Measurements from ENCODE around the gene PAX9. TPM values are rescaled to one million over a fixed set of nuclear protein-coding genes. Genes with fewer than 3 reads are reported as not detected.

The PAX9 gene
- total RNA-seq, 1 experiment from 2014 or later = 5.5 TPM

- DNase-seq (ENCODE audit: unreplicated experiment) = no peak
- no TSS peak for BruUV-seq (replicated peaks)
- POLR2A ChIA-PET = interaction anchor here (0.6 to 2.3 kb wide), 3 partner anchors 15 to 345 kb away, joined by 3 to 4 read pairs (median 4); partner anchors contain the start of gene PAX9
- H3K4me3 Mint-ChIP-seq (ENCODE audit: unreplicated experiment) = no peak overlapping the region
- no peak overlapping the region for H3K27ac Mint-ChIP-seq (ENCODE audit: low read depth, unreplicated experiment)
- intact Hi-C loops (cut with micrococcal nuclease) = no loop called here
- CTCF ChIA-PET = interaction anchor here (0.6 to 4.4 kb wide), 5 partner anchors 13 to 558 kb away, joined by 3 to 15 read pairs (median 5); no protein-coding TSS in a partner anchor
- no peaks in the 10 kb centered on the region for H3K9me3 Mint-ChIP-seq (ENCODE audit: unreplicated experiment)
- H3K36me3 Mint-ChIP-seq (ENCODE audit: insufficient read depth, unreplicated experiment) = peaks cover 7% of the 10 kb centered on the region
- H3K27me3 Mint-ChIP-seq (ENCODE audit: insufficient read depth, unreplicated experiment) = no peaks in the 10 kb centered on the region
- peaks cover 11% of the 10 kb centered on the region for H3K4me1 Mint-ChIP-seq (ENCODE audit: insufficient read depth, unreplicated experiment)
- TF ChIP-seq CTCF (IDR thresholded peaks at IDR 0.05; ENCODE audit: unreplicated experiment) = no peak
Measured at GRCh38 chr14:36627981-36628380, 33.7 kb upstream of the PAX9 start.

- H3K27ac Mint-ChIP-seq (ENCODE audit: low read depth, unreplicated experiment) = no peak overlapping the region
- no peaks in the 10 kb centered on the region for H3K4me1 Mint-ChIP-seq (ENCODE audit: insufficient read depth, unreplicated experiment)
- no peak overlapping the region for H3K4me3 Mint-ChIP-seq (ENCODE audit: unreplicated experiment)
- H3K36me3 Mint-ChIP-seq (ENCODE audit: insufficient read depth, unreplicated experiment) = peaks cover 2% of the 10 kb centered on the region
- H3K27me3 Mint-ChIP-seq (ENCODE audit: insufficient read depth, unreplicated experiment) = no peaks in the 10 kb centered on the region
- H3K9me3 Mint-ChIP-seq (ENCODE audit: unreplicated experiment) = no peaks in the 10 kb centered on the region
- POLR2A ChIA-PET = no interaction called here
- intact Hi-C loops (cut with micrococcal nuclease) = no loop called here
- CTCF ChIA-PET = interaction anchor here (0.6 to 1.6 kb wide), 2 partner anchors 15 to 397 kb away, joined by 3 to 6 read pairs; no protein-coding TSS in a partner anchor
- DNase-seq (ENCODE audit: unreplicated experiment) = no peak
- no peak for TF ChIP-seq CTCF (IDR thresholded peaks at IDR 0.05; ENCODE audit: unreplicated experiment)
- BruUV-seq (replicated peaks) = no TSS peak
Measured at GRCh38 chr14:36633580-36633979, 28.1 kb upstream of the PAX9 start.

- H3K4me1 Mint-ChIP-seq (ENCODE audit: insufficient read depth, unreplicated experiment) = peaks cover 5% of the 10 kb centered on the region
Measured at GRCh38 chr14:36646664-36647416, 14.8 kb upstream of the PAX9 start.

More at GRCh38 chr14:36646664-36647416, 14.8 kb upstream of the PAX9 start:
- Mint-ChIP-seq H3K27ac (ENCODE audit: low read depth, unreplicated experiment) (peak overlapping the region; percentile 42), H3K9me3 (ENCODE audit: unreplicated experiment) (no peaks in the 10 kb centered on the region), H3K4me3 (ENCODE audit: unreplicated experiment) (peak overlapping the region; percentile 47), H3K27me3 (ENCODE audit: insufficient read depth, unreplicated experiment) (no peaks in the 10 kb centered on the region), H3K36me3 (ENCODE audit: insufficient read depth, unreplicated experiment) (peaks cover 5% of the 10 kb centered on the region)
- no peak for DNase-seq (ENCODE audit: unreplicated experiment)
- BruUV-seq (replicated peaks) = no TSS peak
- intact Hi-C loops (cut with micrococcal nuclease) = no loop called here
- no peak for TF ChIP-seq CTCF (IDR thresholded peaks at IDR 0.05; ENCODE audit: unreplicated experiment)
- CTCF ChIA-PET = interaction anchor here (0.6 to 9.6 kb wide), 38 partner anchors 11 to 803 kb away, joined by 3 to 157 read pairs (median 4); partner anchors contain the start of gene PAX9
- POLR2A ChIA-PET = interaction anchor here (1.1 to 3.0 kb wide), 3 partner anchors 27 to 471 kb away, joined by 4 to 15 read pairs (median 11); no protein-coding TSS in a partner anchor
